GM12878 (cell line): Measurements from ENCODE around the gene ELP1.

ENCODE experiments used
- CTCF ChIP-seq, 3 experiments: IDR thresholded peaks in 2 of 3; conservative IDR thresholded peaks in 1 of 3; 2 replicates each; pipeline ENCODE4 v1.5.1; 2011; ENCODE audit warnings: low read depth in 3 of 3, low read length in 3 of 3, mild to moderate bottlenecking in 3 of 3, control low read depth in 2 of 3, moderate library complexity in 2 of 3, inconsistent platforms in 1 of 3, mixed read lengths in 1 of 3; ENCODE audit not compliant: control insufficient read depth in 2 of 3, insufficient read depth in 1 of 3; ENCODE audit errors: extremely low read depth in 1 of 3
- ELK1 ChIP-seq: IDR thresholded peaks from 2 replicates; pipeline ENCODE4 v1.6.1; 2012; ENCODE audit warnings: low read depth, low read length, improper control_type of control experiment
- EP300 ChIP-seq, 2 experiments: fragments of 150-350 bp in 1 of 2; IDR thresholded peaks; 2 replicates each; pipeline ENCODE4 v1.6.1; 2011 to 2012; ENCODE audit warnings: low read depth in 2 of 2, low read length in 2 of 2, borderline replicate concordance in 1 of 2, improper control_type of control experiment in 1 of 2, inconsistent platforms in 1 of 2; ENCODE audit not compliant: control insufficient read depth in 1 of 2
- EZH2 ChIP-seq: IDR thresholded peaks from 2 replicates; pipeline ENCODE4 v1.6.1; 2012; ENCODE audit warnings: low read depth, mild to moderate bottlenecking, control low read depth, inconsistent platforms, low read length, borderline replicate concordance; ENCODE audit not compliant: control insufficient read depth
- PBX3 ChIP-seq: IDR thresholded peaks from 2 replicates; pipeline ENCODE4 v1.6.1; 2011; ENCODE audit warnings: mild to moderate bottlenecking, low read depth, low read length, moderate library complexity; ENCODE audit not compliant: insufficient replicate concordance
- POLR2A ChIP-seq: IDR thresholded peaks from 2 replicates; pipeline ENCODE4 v1.6.1; 2011; ENCODE audit warnings: low read depth, mild to moderate bottlenecking, low read length
- REST ChIP-seq: IDR thresholded peaks from 2 replicates; pipeline ENCODE4 v1.6.1; 2012; ENCODE audit warnings: mild to moderate bottlenecking, low read depth, low read length
- SUZ12 ChIP-seq: fragments of 200-600 bp; sonication (generic); IDR thresholded peaks from one replicate; pipeline ENCODE4 v1.6.1; 2018; ENCODE audit warnings: antibody characterized with exemption, mild to moderate bottlenecking; ENCODE audit not compliant: unreplicated experiment
- TAF1 ChIP-seq: IDR thresholded peaks from 2 replicates; pipeline ENCODE4 v1.6.1; 2011; ENCODE audit warnings: mild to moderate bottlenecking, low read depth, low read length, borderline replicate concordance

- TF ChIP-seq PBX3 (no peak), TAF1 (no peak), CTCF (IDR thresholded peaks at IDR 0.05 in 2 of 3, conservative IDR thresholded peaks at IDR 0.05 in 1 of 3; ENCODE audit: control insufficient read depth in 2 of 3, extremely low read depth in 1 of 3, insufficient read depth in 1 of 3, low read depth in 3 of 3, low read length in 3 of 3) (no peak), ELK1 (no peak), POLR2A (no peak), SUZ12 (no peak), EP300 (IDR thresholded peaks at IDR 0.05; ENCODE audit: borderline replicate concordance in 1 of 2, control insufficient read depth in 1 of 2, low read depth in 2 of 2, low read length in 2 of 2) (no peak), REST (no peak), EZH2 (no peak)
These were observed 98.8 kb downstream of the ELP1 start for GRCh38 chr9:108834959-108835665.
